HUDEP-2 (cell line): ENCODE results near the gene MMS22L.

Experiments
- DNase-seq, 76 experiments: peaks; one replicate each; lab custom pipeline; 2025; ENCODE audit not compliant: unreplicated experiment in 76 of 76; lab: John Stamatoyannopoulos, UW

MMS22L gene

DNA sequence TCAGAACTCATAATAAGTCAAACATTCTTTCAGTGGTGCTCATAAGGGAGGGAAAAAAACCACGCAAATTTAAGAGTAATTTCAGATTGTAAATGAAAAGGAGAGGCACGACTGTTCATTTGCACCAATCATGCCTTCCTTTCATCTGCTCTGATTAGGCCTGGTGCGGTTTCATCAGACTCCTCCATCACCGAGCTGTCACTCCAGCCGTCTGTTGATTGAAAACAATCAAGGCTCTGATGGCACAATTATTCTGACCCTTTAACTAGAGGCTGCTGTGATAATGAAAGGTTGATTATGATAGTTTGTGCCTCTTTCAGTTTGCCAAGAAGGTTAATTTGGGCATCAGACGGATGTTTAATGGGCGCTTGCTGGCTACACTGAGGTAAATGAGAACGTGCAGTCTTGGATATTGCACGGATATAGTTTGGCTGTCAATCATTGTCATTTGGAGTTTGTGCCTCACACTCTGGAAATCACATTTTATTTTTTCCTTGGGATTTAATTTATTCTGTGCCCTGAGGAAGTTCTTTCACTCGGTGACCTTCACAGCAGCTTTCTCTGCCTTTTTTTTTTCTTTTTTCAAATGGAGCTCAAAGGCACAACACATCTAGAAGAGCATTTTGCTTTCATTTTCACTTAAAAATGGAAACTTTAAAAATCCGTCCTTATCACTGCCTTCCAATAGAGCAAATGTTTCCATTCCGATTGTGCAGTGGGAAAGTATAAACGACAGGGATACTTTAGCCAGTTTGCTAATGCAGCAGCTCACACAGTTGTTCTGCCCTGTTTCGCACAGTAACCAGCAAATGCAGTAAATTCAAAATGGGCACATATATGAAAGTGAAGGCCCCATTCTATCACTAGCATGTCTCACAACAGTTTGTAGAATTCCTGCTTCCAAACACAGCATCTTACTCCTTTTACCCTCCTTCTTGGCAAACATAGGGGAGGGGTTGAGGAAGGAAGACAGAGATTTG is 185.7 kb downstream of the MMS22L start:
- no peak for DNase-seq

DNA sequence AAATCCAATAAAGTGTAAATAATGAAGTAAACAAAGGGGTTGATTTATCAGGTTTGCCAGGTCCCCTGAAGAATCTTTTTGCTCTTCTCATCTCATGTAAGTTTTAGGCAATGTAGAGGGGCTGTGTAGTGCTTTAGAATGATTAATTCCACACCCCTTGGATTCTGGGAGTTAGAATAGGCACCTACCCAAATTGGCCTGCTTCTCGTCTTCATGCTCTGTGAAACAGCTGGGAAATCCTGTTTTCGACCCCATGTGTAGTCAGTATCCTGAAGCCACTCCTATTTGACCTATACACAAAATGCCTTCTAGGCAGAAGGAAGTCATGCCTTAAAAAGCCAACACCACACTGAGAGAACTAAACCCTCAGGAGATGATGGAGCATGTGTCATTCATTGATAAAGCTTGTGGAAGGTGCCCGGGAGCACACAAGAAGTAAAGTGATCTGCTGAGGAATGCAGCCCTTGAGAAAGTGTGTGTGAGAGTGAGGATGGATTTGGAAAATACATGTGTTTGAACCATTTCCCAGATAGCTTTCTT is 187.6 kb downstream of the MMS22L start:
- no peak for DNase-seq

DNA sequence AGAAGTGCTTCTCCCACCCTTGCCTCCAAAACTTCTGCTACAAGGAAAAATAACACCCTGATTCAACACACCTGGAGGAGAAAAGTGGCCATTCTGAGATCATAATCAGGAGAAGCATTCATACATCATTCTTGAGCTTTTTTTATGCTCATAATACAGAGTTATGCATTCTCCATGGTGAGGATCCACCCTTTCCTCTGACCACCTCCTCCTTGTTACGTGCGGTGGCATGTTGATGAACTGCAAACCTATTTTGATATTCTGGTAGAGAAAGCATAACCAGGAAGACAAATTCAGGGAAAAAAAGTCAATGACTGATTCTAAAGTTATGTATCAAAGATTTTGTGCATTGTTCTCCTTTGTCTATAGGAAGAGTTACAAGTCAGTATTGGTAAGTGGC is 188.6 kb downstream of the MMS22L start:
- DNase-seq, result no peak

DNA sequence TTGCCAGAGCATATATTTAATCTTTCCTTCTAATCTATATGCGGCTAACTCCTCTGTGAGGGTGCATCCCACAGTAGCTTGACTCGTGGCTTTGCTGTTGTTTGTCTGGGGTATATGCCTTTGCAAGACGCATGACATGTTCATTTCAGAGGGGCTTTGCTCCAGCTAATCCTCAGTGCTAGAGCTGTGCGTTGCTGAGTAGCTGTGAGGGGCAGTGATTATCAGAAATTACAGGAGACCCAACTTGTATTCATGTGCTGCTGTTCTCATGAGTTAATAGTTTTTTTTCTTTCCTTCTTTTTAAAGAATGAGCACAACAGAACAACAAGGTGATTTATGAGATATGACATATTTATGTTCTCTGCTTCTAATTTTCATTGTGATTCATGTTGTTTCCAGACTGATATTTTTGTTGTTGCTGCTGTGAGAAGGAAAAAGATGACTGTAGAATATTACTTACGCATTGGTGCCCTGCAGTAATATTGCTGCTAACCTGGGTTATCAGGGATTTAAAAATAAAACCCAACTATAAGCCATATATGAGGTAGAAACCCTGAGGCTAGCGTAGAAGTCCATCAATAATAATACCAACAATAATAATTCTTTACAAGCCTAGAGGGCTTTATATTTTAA is 190.2 kb downstream of the MMS22L start:
- DNase-seq, result no peak
